Testis (tissue), 3 donors: ENCODE results near the gene NDST3. TPM values are rescaled to one million over a fixed set of nuclear protein-coding genes. Genes with fewer than 3 reads are reported as not detected.

ENCODE experiments used
- DNase-seq: peaks from one replicate; pipeline ENCODE4 v3.0.0-alpha.2; 2019
- H3K27ac ChIP-seq, 2 donors: fragments of 200-600 bp; sonication (generic); one replicate each; pipeline ENCODE4 v1.5.1; 2019
- H3K27me3 ChIP-seq: fragments of 200-600 bp; sonication (generic); one replicate; pipeline ENCODE4 v1.5.1; 2019
- H3K36me3 ChIP-seq: fragments of 200-600 bp; sonication (generic); one replicate; pipeline ENCODE4 v1.5.1; 2017; ENCODE audit warnings: low read depth; ENCODE audit errors: missing control alignments
- H3K4me1 ChIP-seq: fragments of 200-600 bp; sonication (generic); one replicate; pipeline ENCODE4 v1.5.1; 2019
- H3K4me3 ChIP-seq, 2 donors: fragments of 200-600 bp; sonication (generic); one replicate each; pipeline ENCODE4 v1.5.1; 2017 to 2019
- H3K9me3 ChIP-seq: fragments of 200-600 bp; sonication (generic); one replicate; pipeline ENCODE4 v1.5.1; 2017
- POLR2A ChIP-seq: fragments of 450-650 bp; IDR thresholded peaks from one replicate; pipeline ENCODE4 v1.6.1; 2017; ENCODE audit warnings: antibody characterized with exemption, mild to moderate bottlenecking, moderate library complexity
- WGBS, 2 donors: methylation state at CpG; one replicate each; pipeline ENCODE4 v1.1.5; 2018; 5-methylcytosine and 5-hydroxymethylcytosine counted together
- intact Hi-C: fragments of 100-400 bp; cut with DNase I; formaldehyde crosslinking; loops from one replicate; pipeline ENCODE4 v1.15.1; 2023; ENCODE audit warnings: low total_unique reads
- polyA plus RNA-seq: library from polyadenylated mRNA; stranded (reverse); fragments of 350-450 nt; fragmentation: Illumina TruSeq; extraction: RNeasy Lipid Tissue Mini Kit (QIAGEN cat#74804); gene quantifications from one replicate; pipeline ENCODE4 v1.2.3, GENCODE V29; 2014; ENCODE audit warnings: low read depth, low replicate concordance; ENCODE audit not compliant: insufficient read depth
- total RNA-seq, 2 donors: library from RNA; depleted of rRNA; stranded (reverse); fragments of >200 nt; gene quantifications; one replicate each; pipeline ENCODE4 v1.2.3, GENCODE V29; 2016
- TF ChIP-seq, protein P1 (sequence below), 3 experiments: fragments of 450-650 bp in 2 of 3; fragments of 200-600 bp in 1 of 3; sonication (generic) in 1 of 3; IDR thresholded peaks; one replicate each; pipeline ENCODE4 v1.5.1; 2016 to 2019; ENCODE audit warnings: antibody characterized with exemption in 3 of 3, mild to moderate bottlenecking in 2 of 3, moderate library complexity in 1 of 3

Gene NDST3
- total and polyA plus RNA-seq, 3 donors from 2014 or later = 0.11 to 0.50 (median 0.47) TPM

DNA sequence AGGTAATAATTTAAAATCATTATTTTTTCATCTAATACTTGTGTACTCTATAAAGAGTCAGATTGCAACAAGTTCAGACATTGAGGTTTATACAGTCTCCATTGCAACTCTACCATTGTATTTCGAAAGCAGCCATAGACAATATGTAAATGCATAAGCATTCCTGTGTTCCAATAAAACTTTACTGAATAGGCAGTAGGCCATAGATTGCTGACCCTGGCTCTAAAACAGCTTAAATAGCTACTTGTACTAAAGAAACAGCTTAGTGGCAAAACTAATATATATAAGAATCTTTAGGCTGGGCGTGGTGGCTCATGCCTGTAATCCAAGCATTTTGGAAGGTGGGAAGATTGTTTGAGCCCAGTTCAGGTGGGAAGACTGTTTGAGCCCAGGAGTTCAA lies 203.2 kb downstream of the NDST3 start:
- no peak for TF ChIP-seq POLR2A
- TF ChIP-seq, protein P1, sequence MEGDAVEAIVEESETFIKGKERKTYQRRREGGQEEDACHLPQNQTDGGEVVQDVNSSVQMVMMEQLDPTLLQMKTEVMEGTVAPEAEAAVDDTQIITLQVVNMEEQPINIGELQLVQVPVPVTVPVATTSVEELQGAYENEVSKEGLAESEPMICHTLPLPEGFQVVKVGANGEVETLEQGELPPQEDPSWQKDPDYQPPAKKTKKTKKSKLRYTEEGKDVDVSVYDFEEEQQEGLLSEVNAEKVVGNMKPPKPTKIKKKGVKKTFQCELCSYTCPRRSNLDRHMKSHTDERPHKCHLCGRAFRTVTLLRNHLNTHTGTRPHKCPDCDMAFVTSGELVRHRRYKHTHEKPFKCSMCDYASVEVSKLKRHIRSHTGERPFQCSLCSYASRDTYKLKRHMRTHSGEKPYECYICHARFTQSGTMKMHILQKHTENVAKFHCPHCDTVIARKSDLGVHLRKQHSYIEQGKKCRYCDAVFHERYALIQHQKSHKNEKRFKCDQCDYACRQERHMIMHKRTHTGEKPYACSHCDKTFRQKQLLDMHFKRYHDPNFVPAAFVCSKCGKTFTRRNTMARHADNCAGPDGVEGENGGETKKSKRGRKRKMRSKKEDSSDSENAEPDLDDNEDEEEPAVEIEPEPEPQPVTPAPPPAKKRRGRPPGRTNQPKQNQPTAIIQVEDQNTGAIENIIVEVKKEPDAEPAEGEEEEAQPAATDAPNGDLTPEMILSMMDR (IDR thresholded peaks at IDR 0.05) = no peak
- DNase-seq = no peak
- H3K36me3 ChIP-seq = no peaks in the 10 kb centered on the region
- H3K27me3 ChIP-seq = no peaks in the 10 kb centered on the region
- 90 to 94% methylated on average over 2 of the region's 2 CpGs for WGBS, 2 donors
- H3K4me1 ChIP-seq = no peaks in the 10 kb centered on the region
- H3K4me3 ChIP-seq = no peak overlapping the region
- H3K9me3 ChIP-seq = no peaks in the 10 kb centered on the region
- intact Hi-C loops = no loop called here
- no peak overlapping the region for H3K27ac ChIP-seq

DNA sequence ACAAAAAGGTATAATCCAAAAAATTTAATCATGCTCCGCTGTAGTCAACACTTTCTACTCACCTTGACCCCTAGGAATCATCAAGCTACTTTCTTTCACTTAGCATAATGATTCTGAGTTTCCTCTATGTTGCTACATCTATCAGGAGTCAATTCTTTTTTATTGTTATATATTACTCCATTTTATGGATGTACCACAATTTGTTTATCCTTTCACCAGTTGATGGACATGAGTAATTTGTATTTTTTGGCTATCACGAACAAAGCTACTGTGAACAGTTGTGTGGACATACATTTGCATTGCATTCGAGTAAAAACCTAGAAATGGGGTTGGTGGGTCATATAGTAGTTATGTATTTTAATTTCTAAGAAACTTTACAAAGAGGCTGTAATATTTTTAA lies 215.6 kb downstream of the NDST3 start:
- H3K36me3 ChIP-seq = no peaks in the 10 kb centered on the region
- no peaks in the 10 kb centered on the region for H3K9me3 ChIP-seq

DNA sequence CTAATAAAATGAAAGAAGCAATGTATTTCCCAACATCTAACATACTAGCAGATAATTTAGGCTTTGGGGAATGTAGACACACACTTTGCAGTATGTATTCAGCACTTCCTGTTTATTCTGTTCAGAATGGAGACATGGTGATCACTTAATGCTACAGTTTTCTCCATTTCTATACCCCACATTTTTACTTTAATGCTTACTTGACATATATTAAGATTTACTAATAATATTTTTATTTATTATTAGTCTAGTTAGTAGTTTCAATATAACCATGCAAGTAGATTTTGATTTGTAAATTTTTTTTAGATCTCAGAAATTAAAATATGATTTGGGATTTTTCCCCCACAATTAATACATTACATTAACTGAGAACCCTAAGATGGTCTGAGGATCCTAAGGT lies 220.1 kb downstream of the NDST3 start:
- Histone ChIP-seq H3K36me3 (no peaks in the 10 kb centered on the region), H3K27ac (no peak overlapping the region), H3K9me3 (no peaks in the 10 kb centered on the region), H3K4me1 (no peaks in the 10 kb centered on the region), H3K4me3 (no peak overlapping the region), H3K27me3 (no peaks in the 10 kb centered on the region)
- TF ChIP-seq POLR2A = no peak
- TF ChIP-seq, protein P1 (IDR thresholded peaks at IDR 0.05) = no peak
- intact Hi-C loops = no loop called here
- DNase-seq = no peak

More for the DNA sequence above, 215.6 kb downstream of the NDST3 start:
- WGBS, 2 donors = 92 to 93% methylated on average over 3 of the region's 3 CpGs
- intact Hi-C loops = no loop called here
- DNase-seq = no peak
- TF ChIP-seq, protein P1 (IDR thresholded peaks at IDR 0.05) = no peak
- TF ChIP-seq POLR2A = no peak
- no peaks in the 10 kb centered on the region for H3K27me3 ChIP-seq
- H3K4me3 ChIP-seq = no peak overlapping the region
- H3K27ac ChIP-seq = no peak overlapping the region
- H3K4me1 ChIP-seq = no peaks in the 10 kb centered on the region

DNA sequence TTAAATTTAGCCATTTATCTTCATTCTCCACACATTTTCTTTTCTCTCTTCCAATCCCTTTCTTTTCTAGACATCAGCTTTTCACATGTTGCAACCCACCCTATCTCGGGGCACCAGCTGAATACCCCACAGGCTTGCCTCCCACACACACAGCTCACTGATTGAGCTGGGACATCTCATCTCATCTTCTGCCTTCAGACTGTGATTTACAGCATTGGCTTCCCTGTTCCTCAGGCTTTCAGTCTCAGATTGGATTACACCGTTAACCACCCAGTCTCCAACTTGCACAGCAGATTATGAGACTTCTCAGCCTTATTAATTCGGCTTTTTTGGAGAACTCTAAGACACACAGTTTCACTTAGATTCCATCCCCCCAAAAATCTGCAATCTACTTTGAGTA lies 224.8 kb downstream of the NDST3 start:
- no peaks in the 10 kb centered on the region for H3K9me3 ChIP-seq
- 68 to 70% methylated on average over 3 of the region's 3 CpGs for WGBS, 2 donors
- DNase-seq = no peak
- intact Hi-C loops = no loop called here
- no peaks in the 10 kb centered on the region for H3K4me1 ChIP-seq
- H3K27ac ChIP-seq = no peak overlapping the region
- no peaks in the 10 kb centered on the region for H3K36me3 ChIP-seq
- TF ChIP-seq, protein P1 (IDR thresholded peaks at IDR 0.05) = no peak
- TF ChIP-seq POLR2A = no peak
- no peak overlapping the region for H3K4me3 ChIP-seq
- H3K27me3 ChIP-seq = no peaks in the 10 kb centered on the region

GRCh38 chr4:118260309-118260708 lies 226.0 kb downstream of the NDST3 start:
- no peak overlapping the region for H3K27ac ChIP-seq
- H3K36me3 ChIP-seq = no peaks in the 10 kb centered on the region
- TF ChIP-seq, protein P1 (IDR thresholded peaks at IDR 0.05) = no peak
- no peak for TF ChIP-seq POLR2A
- 93 to 99% methylated on average over 2 of the region's 2 CpGs for WGBS, 2 donors
- H3K4me3 ChIP-seq = no peak overlapping the region
- intact Hi-C loops = no loop called here
- H3K9me3 ChIP-seq = no peaks in the 10 kb centered on the region
- no peaks in the 10 kb centered on the region for H3K4me1 ChIP-seq
- no peak for DNase-seq
- H3K27me3 ChIP-seq = no peaks in the 10 kb centered on the region
